SH-SY5Y (cell line): Measurements from ENCODE around the gene MANF.

Experiments
- GATA2 ChIP-seq: IDR thresholded peaks from 2 replicates; pipeline ENCODE4 v1.6.1; 2011; ENCODE audit warnings: mild to moderate bottlenecking, low read depth, low read length
- GATA3 ChIP-seq: IDR thresholded peaks from 2 replicates; pipeline ENCODE4 v1.6.1; 2011; ENCODE audit warnings: low read depth, mild to moderate bottlenecking, low read length, moderate library complexity

MANF gene

GRCh38 chr3:51381333-51381705 is 3.8 kb upstream of the MANF start:
- no peak for TF ChIP-seq GATA3
- TF ChIP-seq GATA2: no peak

GRCh38 chr3:51382076-51382745 is 2.9 kb upstream of the MANF start:
- TF ChIP-seq GATA3 (no peak), GATA2 (no peak)

DNA sequence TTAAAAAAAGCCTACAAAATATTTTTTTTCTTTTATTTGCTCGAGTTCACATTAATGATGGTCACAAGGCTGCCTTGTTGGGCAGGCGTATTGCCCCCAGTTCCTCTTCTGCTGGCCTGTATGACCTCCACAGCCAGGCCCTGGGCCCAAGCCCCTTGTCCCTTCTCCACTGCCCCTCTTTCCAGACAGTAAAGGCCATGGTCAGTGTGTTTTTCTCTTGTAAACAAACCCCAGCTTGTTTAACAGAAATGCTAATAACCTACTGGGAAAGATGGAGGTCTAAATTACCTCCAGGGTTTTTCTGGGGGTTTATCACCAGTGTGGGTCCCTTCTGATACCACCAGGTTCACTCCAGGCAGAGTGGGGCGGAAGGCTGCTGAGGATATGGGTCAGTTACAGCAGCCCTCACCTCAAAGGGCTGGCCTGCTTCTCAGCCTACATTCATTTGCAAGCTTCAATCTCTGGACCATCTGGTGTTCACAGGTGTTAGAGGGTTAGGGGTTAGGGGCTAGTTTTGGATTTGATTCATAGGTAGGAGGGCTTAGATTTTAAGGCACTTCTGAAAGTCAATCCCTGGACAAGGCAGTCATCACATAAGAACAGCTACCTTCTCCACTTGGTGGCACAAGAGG is 2.0 kb upstream of the MANF start:
- TF ChIP-seq GATA2: no peak

- TF ChIP-seq GATA3 (no peak), GATA2 (peak; percentile 22; the same call in 1 of the 2 replicates)
These were observed 901 bp upstream of the MANF start for GRCh38 chr3:51384055-51384725.

DNA sequence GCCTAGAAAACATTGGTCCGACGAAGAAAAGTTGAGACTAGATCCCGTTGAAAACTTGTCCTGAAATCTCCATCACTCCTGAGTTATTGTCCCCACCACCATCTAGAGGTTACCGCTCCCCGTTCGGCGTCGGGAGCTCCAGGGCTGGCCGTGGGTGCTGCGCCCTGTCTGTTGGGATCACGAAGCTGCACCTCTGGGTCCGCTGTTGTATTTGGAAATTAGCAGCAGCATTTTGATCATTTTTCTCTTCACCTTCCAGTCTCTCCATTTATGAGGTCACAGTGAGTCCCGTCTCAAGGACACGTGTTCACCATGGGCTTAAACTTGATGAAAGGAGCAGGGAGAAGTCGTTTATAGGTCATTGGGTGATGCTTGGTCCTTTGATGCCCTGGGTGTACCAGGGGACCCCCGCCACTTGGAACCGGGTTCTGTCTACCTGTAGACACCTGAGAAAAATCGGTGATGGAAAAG is 565 bp downstream of the MANF start:
- TF ChIP-seq GATA2: no peak
- no peak for TF ChIP-seq GATA3

DNA sequence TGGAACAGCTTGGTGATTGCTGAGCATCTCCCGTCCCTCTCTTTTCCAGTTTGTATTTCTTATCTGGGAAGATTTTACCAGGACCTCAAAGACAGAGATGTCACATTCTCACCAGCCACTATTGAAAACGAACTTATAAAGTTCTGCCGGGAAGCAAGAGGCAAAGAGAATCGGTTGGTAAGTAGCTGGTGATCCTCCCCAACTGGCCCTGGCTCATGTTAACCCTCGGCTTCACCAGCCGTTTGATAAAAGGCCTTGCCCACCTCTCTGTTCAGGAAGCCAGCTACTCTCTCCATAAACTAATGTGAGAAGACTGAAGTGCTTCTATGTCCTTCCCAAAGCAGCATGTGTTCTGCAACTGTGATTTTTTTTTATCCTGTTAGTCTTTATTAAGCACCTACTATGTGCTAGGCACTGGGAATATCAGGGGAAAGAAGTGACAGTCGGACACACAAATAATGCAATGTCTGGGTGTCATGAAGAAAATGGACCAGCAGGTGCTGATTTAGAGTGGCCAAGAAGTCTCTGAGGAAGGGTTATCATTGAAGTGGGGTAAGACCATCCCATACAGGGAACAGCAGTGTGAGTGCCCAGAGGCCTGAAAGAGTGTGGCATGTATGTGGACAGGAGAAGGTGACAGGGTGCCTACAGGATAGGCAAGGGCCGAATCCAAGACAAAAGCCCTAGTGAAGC is 1.2 kb downstream of the MANF start:
- TF ChIP-seq GATA3 (no peak), GATA2 (no peak)

DNA sequence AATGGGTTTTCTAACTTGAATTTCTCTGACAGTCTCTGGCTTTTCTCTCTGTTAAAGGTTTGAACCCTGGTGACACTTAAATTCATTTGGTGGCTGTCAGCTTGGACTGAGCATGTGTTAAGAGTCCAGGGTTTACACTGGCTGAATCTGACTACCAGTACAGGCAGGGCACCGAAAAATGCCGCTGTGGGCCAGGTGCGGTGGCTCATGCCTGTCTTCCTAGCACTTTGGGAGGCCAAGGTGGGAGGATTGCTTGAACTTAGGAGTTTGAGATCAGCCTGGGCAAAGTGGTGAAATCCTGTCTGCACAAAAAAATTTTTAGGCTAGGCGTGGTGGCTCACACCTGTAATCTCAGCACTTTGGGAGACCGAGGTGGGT is 1.8 kb downstream of the MANF start:
- TF ChIP-seq GATA3 (no peak), GATA2 (no peak)

DNA sequence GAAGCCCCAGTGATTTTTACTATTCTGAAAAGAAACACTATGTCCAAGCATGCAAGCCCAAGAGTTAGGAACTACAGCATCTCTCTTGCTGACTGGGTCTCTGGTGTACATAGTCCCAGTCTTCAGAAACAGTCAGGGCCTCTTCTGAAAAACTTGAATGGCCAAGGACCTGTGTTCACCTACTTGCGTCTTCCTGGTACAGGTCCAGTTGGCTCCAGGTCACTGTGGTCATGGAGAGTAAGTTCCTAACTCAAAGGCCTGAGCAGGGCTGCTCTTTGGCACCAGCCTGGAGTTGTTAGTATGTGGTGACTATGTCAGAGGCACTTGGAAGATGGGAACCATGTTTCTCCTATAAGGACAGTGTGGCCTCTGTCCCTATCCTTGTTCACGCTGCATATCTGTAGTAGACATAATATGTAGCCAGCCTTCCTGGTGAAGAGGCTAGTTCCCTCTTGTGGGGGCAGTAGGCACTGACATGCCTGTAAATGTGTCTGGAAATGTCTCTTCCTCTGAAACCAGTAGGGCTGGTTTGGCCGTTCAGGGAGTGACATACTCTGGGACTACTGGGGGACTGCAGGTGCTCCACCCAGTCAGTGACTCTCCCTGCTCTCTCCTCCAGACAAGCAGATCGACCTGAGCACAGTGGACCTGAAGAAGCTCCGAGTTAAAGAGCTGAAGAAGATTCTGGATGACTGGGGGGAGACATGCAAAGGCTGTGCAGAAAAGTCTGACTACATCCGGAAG is 3.4 kb downstream of the MANF start:
- TF ChIP-seq GATA3: no peak
- no peak for TF ChIP-seq GATA2

DNA sequence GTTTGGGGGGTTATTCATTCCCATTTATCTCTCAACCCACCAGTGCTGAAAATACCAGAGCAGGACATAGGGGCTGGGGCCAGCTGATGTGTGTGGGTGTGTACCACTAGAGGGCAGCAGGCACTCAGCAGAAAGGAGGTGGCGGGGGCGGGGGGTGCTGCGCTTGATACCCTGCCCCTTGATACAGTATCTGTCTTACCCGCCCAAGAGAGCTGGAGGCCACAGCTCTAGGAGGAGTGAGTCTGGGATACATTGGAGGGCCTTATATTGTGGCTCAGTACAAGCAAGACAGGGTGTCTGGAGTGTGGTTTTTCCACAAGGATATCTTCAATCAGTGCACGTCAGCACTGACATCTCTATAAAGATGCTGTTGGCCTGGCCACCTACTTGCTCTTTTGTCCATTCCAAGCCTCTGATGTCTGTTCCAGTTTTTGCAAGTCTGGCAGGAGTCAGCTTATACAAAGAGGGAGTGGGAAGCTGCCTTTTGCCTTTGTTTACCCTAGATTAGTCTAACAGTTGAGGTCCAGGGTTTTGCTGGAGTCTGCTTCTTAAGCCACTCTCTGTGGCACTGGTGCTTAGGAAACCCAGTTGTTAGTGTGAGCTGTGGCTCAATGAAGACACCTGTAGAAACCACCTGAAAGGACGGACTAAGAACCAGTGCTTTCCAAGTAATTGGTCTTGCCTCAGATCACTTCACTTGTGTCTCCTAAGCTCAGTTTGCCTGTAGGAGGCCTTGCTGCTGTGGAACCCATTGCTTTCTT is 4.5 kb downstream of the MANF start:
- TF ChIP-seq GATA3 (no peak), GATA2 (no peak)

- no peak for TF ChIP-seq GATA3
These were observed 5.4 kb downstream of the MANF start for GRCh38 chr3:51390246-51391074.

- TF ChIP-seq GATA2: no peak
These were observed 6.0 kb downstream of the MANF start, which contains the start of gene RBM15B for GRCh38 chr3:51391075-51391565. RBM15B (plus strand) TSS chr3:51391285; CDS start chr3:51391400, 115 bp downstream.

- TF ChIP-seq GATA2 (no peak), GATA3 (no peak)
These were observed 6.7 kb downstream of the MANF start for GRCh38 chr3:51391566-51392354.
